OCI-LY7 (cell line): Measurements from ENCODE around the gene RAD9B. TPM values are rescaled to one million over a fixed set of nuclear protein-coding genes. Genes with fewer than 3 reads are reported as not detected.

Experiments used
- Bru-seq: library from RNA; stranded (reverse); fragments of 400-500 nt; gene quantifications from one replicate; lab custom pipeline; 2021; lab: Mats Ljungman, UMichigan
- BruChase-seq, 2 experiments: library from RNA; stranded (reverse); fragments of 400-500 nt; gene quantifications; one replicate each; lab custom pipeline; 2021; lab: Mats Ljungman, UMichigan
- BruUV-seq: library from RNA; stranded (reverse); fragments of 400-500 nt; replicated peaks from 2 replicates; lab custom pipeline; 2021; lab: Mats Ljungman, UMichigan
- CTCF ChIA-PET: fragments of 300-600 bp; sonication (Branson Sonifier 250); formaldehyde crosslinking; loops from one replicate; lab custom pipeline; 2022; ENCODE audit warnings: antibody characterized with exemption; ENCODE audit not compliant: unreplicated experiment; lab: Charles Lee
- POLR2A ChIA-PET: fragments of 300-600 bp; sonication (Branson Sonifier 250); formaldehyde crosslinking; loops from one replicate; lab custom pipeline; 2022; ENCODE audit warnings: antibody characterized with exemption; lab: Charles Lee
- DNase-seq: peaks from one replicate; pipeline ENCODE4 v3.0.0-alpha.2; 2015; ENCODE audit warnings: low spot score
- H2AFZ ChIP-seq: fragments of 200-600 bp; sonication (generic), shearing (Covaris generic); 2 replicates; pipeline ENCODE4 v1.6.1; 2014; ENCODE audit warnings: mild to moderate bottlenecking, antibody characterized with exemption, low read length, moderate library complexity
- H3K27ac ChIP-seq: fragments of 200-600 bp; sonication (generic); 2 replicates; pipeline ENCODE4 v1.5.1; 2014; ENCODE audit warnings: mixed run types, low read depth, mild to moderate bottlenecking, moderate library complexity, low read length, inconsistent platforms; ENCODE audit not compliant: poor library complexity, severe bottlenecking
- H3K36me3 ChIP-seq: fragments of 200-600 bp; sonication (generic); 2 replicates; pipeline ENCODE4 v1.6.1; 2014; ENCODE audit warnings: mild to moderate bottlenecking, antibody characterized with exemption, low read length, moderate library complexity, mixed read lengths; ENCODE audit not compliant: insufficient read depth
- H3K4me1 ChIP-seq: fragments of 200-600 bp; sonication (generic); 2 replicates; pipeline ENCODE4 v1.5.1; 2014; ENCODE audit warnings: mild to moderate bottlenecking, low read length; ENCODE audit not compliant: insufficient read depth, poor library complexity, severe bottlenecking
- H3K4me2 ChIP-seq: fragments of 200-600 bp; sonication (generic); 2 replicates; pipeline ENCODE4 v1.6.1; 2014; ENCODE audit warnings: mild to moderate bottlenecking, low read length
- H3K4me3 ChIP-seq: fragments of 200-600 bp; sonication (generic); 2 replicates; pipeline ENCODE4 v1.5.1; 2014; ENCODE audit warnings: mild to moderate bottlenecking, low read depth, low read length; ENCODE audit not compliant: poor library complexity, severe bottlenecking
- H3K79me2 ChIP-seq: fragments of 200-600 bp; sonication (generic); 2 replicates; pipeline ENCODE4 v1.6.1; 2016; ENCODE audit warnings: low read depth, mild to moderate bottlenecking, low read length, moderate library complexity, mixed read lengths; ENCODE audit not compliant: insufficient read depth
- H3K9me2 ChIP-seq: fragments of 200-600 bp; sonication (generic); 2 replicates; pipeline ENCODE4 v1.6.1; 2016; ENCODE audit warnings: mild to moderate bottlenecking, low read length, mixed read lengths; ENCODE audit not compliant: insufficient read depth
- H3K9me3 ChIP-seq: fragments of 200-600 bp; sonication (generic); 2 replicates; pipeline ENCODE4 v1.6.1; 2014; ENCODE audit warnings: mild to moderate bottlenecking, mixed run types, low read length, mixed read lengths
- H4K20me1 ChIP-seq: fragments of 200-600 bp; sonication (generic); 2 replicates; pipeline ENCODE4 v1.6.1; 2014; ENCODE audit warnings: mild to moderate bottlenecking, antibody characterized with exemption, low read length, moderate library complexity, mixed read lengths; ENCODE audit not compliant: insufficient read depth
- EZH2phosphoT487 ChIP-seq: fragments of 200-600 bp; sonication (generic); IDR thresholded peaks from 2 replicates; pipeline ENCODE4 v1.6.1; 2018; ENCODE audit warnings: low read depth, borderline replicate concordance, mild to moderate bottlenecking, mixed run types, antibody characterized with exemption, low read length, moderate library complexity, mixed read lengths
- intact Hi-C: fragments of 100-400 bp; cut with micrococcal nuclease; formaldehyde crosslinking; loops from one replicate; pipeline ENCODE4 v1.10.0; 2022; ENCODE audit not compliant: unreplicated experiment
- long read RNA-seq: library from polyadenylated mRNA; stranded (forward); transcript quantifications from one replicate; pipeline ENCODE4 v2.0.0, GENCODE V29; 2022
- total RNA-seq, 2 experiments: library from RNA; depleted of rRNA in 1 of 2; stranded (reverse); fragments of >200 nt in 1 of 2; shearing (Covaris generic) in 1 of 2; gene quantifications; 2 replicates each; pipeline ENCODE4 v1.2.3, GENCODE V29; 2014 to 2022
- TF ChIP-seq, protein P1 (sequence below): fragments of 200-600 bp; sonication (generic); conservative IDR thresholded peaks from 2 replicates; pipeline ENCODE4 v1.5.1; 2014; ENCODE audit warnings: mild to moderate bottlenecking, antibody characterized with exemption, low read length, moderate library complexity, mixed read lengths

RAD9B gene
- 0.46 and 0.76 TPM in 2 replicates for total RNA-seq (2014; rRNA removed; shearing (Covaris generic))
- 1.9 and 3.0 TPM in 2 replicates for total RNA-seq (2022)
- percentile 38 among the genes with signal in this experiment for Bru-seq, nascent RNA
- BruChase-seq, experiment 1, labeled RNA remaining after a 6-hour chase = percentile 35 among the genes with signal in this experiment
- BruChase-seq, experiment 2, labeled RNA remaining after a 2-hour chase = percentile 31 among the genes with signal in this experiment
- long read RNA-seq, partial matches to known transcripts = 1 of 3 reads
- long read RNA-seq, other reads (novel, unspliced or antisense) = 1 of 3 reads

DNA sequence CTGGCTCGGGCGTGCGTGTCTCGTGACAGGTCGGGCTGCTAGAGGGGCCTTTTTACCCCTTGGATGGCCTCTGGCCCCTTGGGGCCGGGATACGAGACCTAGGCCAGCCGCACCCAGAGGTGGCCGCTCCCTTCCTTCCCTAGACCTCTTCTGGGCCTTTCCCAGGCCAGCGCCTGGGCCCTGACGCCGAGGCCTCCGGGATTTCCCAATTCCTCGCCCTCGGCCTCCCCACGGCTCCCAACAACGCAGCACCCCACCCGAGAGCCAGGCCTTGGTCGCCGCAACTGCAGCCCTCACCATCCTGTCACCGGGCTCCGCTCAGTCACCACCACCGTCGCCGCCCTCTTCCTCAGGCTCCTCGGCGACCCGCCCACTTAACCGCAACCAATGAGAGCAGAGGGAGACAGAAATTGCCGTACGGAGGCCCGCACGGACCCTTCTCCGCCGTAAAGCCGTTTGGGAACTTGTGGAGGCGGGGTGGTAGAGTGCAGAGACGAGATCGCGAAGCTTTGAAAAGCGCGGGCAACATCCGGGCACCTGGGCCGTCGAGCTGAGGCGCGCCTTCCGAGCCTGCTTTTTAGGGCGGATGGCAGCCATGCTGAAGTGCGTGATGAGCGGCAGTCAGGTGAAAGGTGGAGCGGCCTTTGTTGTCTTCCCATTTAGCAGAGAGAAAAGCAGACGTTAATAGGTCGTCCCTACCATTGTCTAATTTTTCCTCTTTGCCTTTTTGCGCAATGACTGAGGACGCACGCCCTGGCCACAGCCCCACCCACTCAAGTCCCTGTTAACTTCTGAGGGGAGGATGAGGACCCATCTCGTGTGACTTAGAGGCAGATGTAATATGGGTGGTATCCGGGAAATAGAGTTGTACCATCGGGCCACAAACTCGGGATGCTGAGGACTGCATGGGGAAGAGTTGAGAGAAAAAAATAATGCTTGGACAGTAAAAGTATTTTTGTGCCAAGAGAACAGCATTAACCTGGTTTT, at the start of gene RAD9B, which contains the start of gene VPS29:
Gene RAD9B, plus strand, starts transcription at position 580 of the 987 bp plus-strand sequence. Its CDS starts 7 bp downstream, at position 587.
Gene VPS29, minus strand, starts transcription at position 360 of the 987 bp plus-strand sequence. Its CDS starts 60 bp downstream, at position 300.
- Histone ChIP-seq H2AFZ (peak within 1 kb of the TSS; percentile 89), H3K4me1 (peaks cover 29% of the 10 kb centered on the region), H3K9me2 (no peaks in the 10 kb centered on the region), H3K36me3 (peaks cover 26% of the 10 kb centered on the region), H3K9me3 (no peaks in the 10 kb centered on the region), H3K4me2 (peak within 1 kb of the TSS; percentile 67), H3K4me3 (peak within 1 kb of the TSS; percentile 93), H3K79me2 (peaks cover 44% of the 10 kb centered on the region), H4K20me1 (no peaks in the 10 kb centered on the region), H3K27ac (peak within 1 kb of the TSS; percentile 80)
- intact Hi-C loops = loop anchor here (1.0 to 2.0 kb wide), 2 partner anchors 34 to 51 kb away; partner anchors contain the start of genes ARPC3, FAM216A and GPN3
- POLR2A ChIA-PET = interaction anchor here (0.6 to 2.1 kb wide), 7 partner anchors 13 to 104 kb away, joined by 3 to 9 read pairs (median 3); partner anchors contain the start of gene ARPC3
- TF ChIP-seq, protein P1, sequence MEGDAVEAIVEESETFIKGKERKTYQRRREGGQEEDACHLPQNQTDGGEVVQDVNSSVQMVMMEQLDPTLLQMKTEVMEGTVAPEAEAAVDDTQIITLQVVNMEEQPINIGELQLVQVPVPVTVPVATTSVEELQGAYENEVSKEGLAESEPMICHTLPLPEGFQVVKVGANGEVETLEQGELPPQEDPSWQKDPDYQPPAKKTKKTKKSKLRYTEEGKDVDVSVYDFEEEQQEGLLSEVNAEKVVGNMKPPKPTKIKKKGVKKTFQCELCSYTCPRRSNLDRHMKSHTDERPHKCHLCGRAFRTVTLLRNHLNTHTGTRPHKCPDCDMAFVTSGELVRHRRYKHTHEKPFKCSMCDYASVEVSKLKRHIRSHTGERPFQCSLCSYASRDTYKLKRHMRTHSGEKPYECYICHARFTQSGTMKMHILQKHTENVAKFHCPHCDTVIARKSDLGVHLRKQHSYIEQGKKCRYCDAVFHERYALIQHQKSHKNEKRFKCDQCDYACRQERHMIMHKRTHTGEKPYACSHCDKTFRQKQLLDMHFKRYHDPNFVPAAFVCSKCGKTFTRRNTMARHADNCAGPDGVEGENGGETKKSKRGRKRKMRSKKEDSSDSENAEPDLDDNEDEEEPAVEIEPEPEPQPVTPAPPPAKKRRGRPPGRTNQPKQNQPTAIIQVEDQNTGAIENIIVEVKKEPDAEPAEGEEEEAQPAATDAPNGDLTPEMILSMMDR = 0 out of 2 replicates have a peak, but pooled peaks have one; percentile 4
- no peak for TF ChIP-seq EZH2phosphoT487
- DNase-seq = peak; percentile 99
- CTCF ChIA-PET = no interaction called here
- BruUV-seq = TSS peak; percentile 95

DNA sequence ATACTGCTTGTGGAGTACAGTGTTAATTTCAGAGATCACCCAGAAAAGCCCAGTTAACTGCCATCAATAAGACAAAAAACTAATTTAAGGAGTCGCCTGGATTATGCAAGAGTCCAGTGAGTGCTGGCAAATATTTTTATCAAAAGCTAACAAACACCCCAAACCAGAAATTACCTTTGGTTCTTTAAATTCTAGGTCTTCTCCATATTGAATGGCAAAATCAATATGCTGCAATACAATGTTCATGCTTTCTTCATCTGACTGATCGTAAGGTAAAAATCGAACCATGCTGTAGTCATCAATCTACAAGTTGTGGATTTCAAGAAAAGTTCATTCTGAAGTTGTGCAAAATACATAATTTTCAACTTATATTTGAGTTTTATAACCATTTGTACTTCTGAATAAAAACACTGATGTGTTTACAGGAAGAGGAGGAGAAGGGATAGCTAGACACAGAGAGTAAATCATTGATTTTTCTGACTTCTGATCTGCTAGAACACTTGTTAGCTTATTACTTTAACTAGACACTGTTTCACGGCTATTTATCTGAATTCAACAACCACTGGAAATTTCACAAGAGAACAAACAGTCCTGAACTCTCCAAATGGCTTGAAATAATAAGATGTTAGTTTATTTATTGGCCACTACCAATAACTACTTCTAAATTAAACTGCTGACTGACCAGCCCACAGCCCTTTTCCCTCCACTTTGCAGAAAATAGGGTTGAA, 48.4 kb upstream of the RAD9B start:
- peaks cover 70% of the 10 kb centered on the region for H3K36me3 ChIP-seq
- ChIA-PET CTCF (interaction anchor here (2.7 kb wide), 1 partner anchor 15 kb away, joined by 14 read pairs; the partner anchor contains the start of genes FAM216A and GPN3), POLR2A (interaction anchor here (0.6 to 2.7 kb wide), 4 partner anchors 11 to 202 kb away, joined by 3 to 12 read pairs (median 4); partner anchors contain the start of genes FAM216A and GPN3)
- H3K79me2 ChIP-seq = peaks cover 17% of the 10 kb centered on the region
- H2AFZ ChIP-seq = no peak overlapping the region
- H3K9me3 ChIP-seq = no peaks in the 10 kb centered on the region
- no peak for TF ChIP-seq EZH2phosphoT487
- TF ChIP-seq, protein P1 = no peak
- no peak overlapping the region for H3K4me3 ChIP-seq
- no peaks in the 10 kb centered on the region for H3K9me2 ChIP-seq
- BruUV-seq = no TSS peak
- intact Hi-C loops = loop anchor here (10.0 kb wide), 1 partner anchor 431 kb away; no protein-coding TSS in a partner anchor
- no peak for DNase-seq
- no peak overlapping the region for H3K27ac ChIP-seq
- H3K4me1 ChIP-seq = peaks cover 51% of the 10 kb centered on the region
- H3K4me2 ChIP-seq = no peak overlapping the region
- H4K20me1 ChIP-seq = no peaks in the 10 kb centered on the region
